Mesothelial cell of epicardium (in vitro differentiated cells): ENCODE data around the gene TLR2. TPM values are rescaled to one million over a fixed set of nuclear protein-coding genes. Genes with fewer than 3 reads are reported as not detected.

Experiments used
- DNase-seq, 2 experiments: peaks; one replicate each; pipeline ENCODE4 v3.0.0; 2021; ENCODE audit warnings: low spot score in 2 of 2; ENCODE audit not compliant: unreplicated experiment in 2 of 2
- H3K27ac Mint-ChIP-seq: 2 replicates; pipeline ENCODE4 v1.8.0; 2021; ENCODE audit warnings: mixed read lengths
- H3K27me3 Mint-ChIP-seq: 2 replicates; pipeline ENCODE4 v1.8.0; 2021; ENCODE audit warnings: low read depth, mixed read lengths
- H3K36me3 Mint-ChIP-seq: 2 replicates; pipeline ENCODE4 v1.8.0; 2021; ENCODE audit warnings: mixed read lengths
- H3K4me1 Mint-ChIP-seq: 2 replicates; pipeline ENCODE4 v1.8.0; 2021; ENCODE audit warnings: mixed read lengths
- H3K4me3 Mint-ChIP-seq: 2 replicates; pipeline ENCODE4 v1.8.0; 2021; ENCODE audit warnings: mild to moderate bottlenecking, moderate library complexity, mixed read lengths
- H3K9me3 Mint-ChIP-seq: 2 replicates; pipeline ENCODE4 v1.8.0; 2021; ENCODE audit warnings: mixed read lengths
- CTCF ChIP-seq: fragments of 200-600 bp; sonication (generic); IDR thresholded peaks from one replicate; pipeline ENCODE4 v1.5.0; 2021; ENCODE audit warnings: antibody characterized with exemption; ENCODE audit not compliant: unreplicated experiment
- total RNA-seq: library from RNA; stranded (reverse); gene quantifications from 3 replicates; pipeline ENCODE4 v1.2.1, GENCODE V29; 2021

TLR2 gene
- total RNA-seq, 1 donor from 2014 or later, result 2.9 TPM

GRCh38 chr4:153651587-153651986 is 32.5 kb upstream of the TLR2 start:
- Mint-ChIP-seq H3K27ac (no peak overlapping the region), H3K4me1 (no peaks in the 10 kb centered on the region), H3K36me3 (no peaks in the 10 kb centered on the region), H3K4me3 (no peak overlapping the region), H3K27me3 (peaks cover 10% of the 10 kb centered on the region), H3K9me3 (no peaks in the 10 kb centered on the region)
- TF ChIP-seq CTCF, result no peak
- DNase-seq, result no peak

DNA sequence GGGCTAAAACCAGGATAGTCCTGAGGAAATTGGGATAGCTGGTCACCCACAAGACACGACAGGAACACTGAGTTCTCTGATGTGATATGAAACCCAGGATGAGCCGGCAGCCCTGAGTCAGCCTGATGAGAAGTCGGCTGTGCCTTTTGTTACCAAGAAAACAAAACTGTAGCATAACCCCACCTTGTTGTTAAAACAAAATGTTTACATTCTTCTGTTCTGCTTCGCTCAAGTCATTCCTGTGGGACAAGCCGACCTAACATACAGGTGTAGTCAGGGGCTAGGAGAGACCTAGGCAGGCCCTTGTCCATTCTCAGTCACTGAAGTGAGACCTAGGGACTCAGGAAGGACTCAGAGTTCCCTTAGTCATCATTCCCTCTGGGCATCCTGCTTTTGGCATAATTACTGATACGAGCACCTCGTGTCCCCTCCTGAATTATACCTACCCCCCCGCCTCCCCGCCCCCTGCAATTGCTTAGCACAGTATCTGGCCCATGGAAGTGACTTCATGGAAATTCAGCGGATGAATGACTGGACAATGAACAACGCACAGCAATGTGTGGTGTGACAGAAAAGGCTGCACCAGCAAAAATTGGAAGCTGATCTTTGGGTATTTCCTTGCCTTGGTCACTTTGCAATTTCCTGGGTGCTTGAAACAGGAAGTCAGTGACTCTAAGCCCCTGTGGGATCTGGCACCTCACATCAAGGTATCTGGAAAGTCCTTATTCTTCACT is 31.9 kb upstream of the TLR2 start:
- H3K27me3 Mint-ChIP-seq, result peaks cover 6% of the 10 kb centered on the region
- H3K36me3 Mint-ChIP-seq, result no peaks in the 10 kb centered on the region
- H3K27ac Mint-ChIP-seq, result no peak overlapping the region
- no peak for TF ChIP-seq CTCF
- no peaks in the 10 kb centered on the region for H3K9me3 Mint-ChIP-seq
- no peaks in the 10 kb centered on the region for H3K4me1 Mint-ChIP-seq
- H3K4me3 Mint-ChIP-seq, result no peak overlapping the region
- no peak for DNase-seq

- no peak for TF ChIP-seq CTCF
- Mint-ChIP-seq H3K4me1 (no peaks in the 10 kb centered on the region), H3K9me3 (no peaks in the 10 kb centered on the region)
These were observed 29.0 kb upstream of the TLR2 start for GRCh38 chr4:153655002-153655541.

GRCh38 chr4:153655928-153656327 is 28.2 kb upstream of the TLR2 start:
- Mint-ChIP-seq H3K4me1 (no peaks in the 10 kb centered on the region), H3K27ac (no peak overlapping the region), H3K27me3 (peaks cover 9% of the 10 kb centered on the region), H3K9me3 (no peaks in the 10 kb centered on the region), H3K36me3 (no peaks in the 10 kb centered on the region), H3K4me3 (no peak overlapping the region)
- no peak for TF ChIP-seq CTCF
- DNase-seq, result no peak

More at GRCh38 chr4:153655002-153655541, 29.0 kb upstream of the TLR2 start:
- DNase-seq, result no peak
- Mint-ChIP-seq H3K4me3 (no peak overlapping the region), H3K27me3 (peaks cover 9% of the 10 kb centered on the region), H3K27ac (no peak overlapping the region), H3K36me3 (no peaks in the 10 kb centered on the region)

GRCh38 chr4:153661215-153661822 is 22.8 kb upstream of the TLR2 start:
- H3K27ac Mint-ChIP-seq, result no peak overlapping the region
- peaks cover 5% of the 10 kb centered on the region for H3K27me3 Mint-ChIP-seq
- TF ChIP-seq CTCF, result no peak
- H3K4me3 Mint-ChIP-seq, result no peak overlapping the region
- no peaks in the 10 kb centered on the region for H3K4me1 Mint-ChIP-seq
- no peaks in the 10 kb centered on the region for H3K36me3 Mint-ChIP-seq
- peaks cover 23% of the 10 kb centered on the region for H3K9me3 Mint-ChIP-seq
- no peak for DNase-seq
